ENCODE data around the gene MYRIP.

Gene MYRIP

GRCh38 chr3:40254491-40254890, 445.1 kb downstream of the MYRIP start:
- no peak for DNase-seq (ENCODE audit: low read depth)
- no peak for TF ChIP-seq CTCF (IDR thresholded peaks at IDR 0.05; ENCODE audit: control insufficient read depth, insufficient read depth, low read depth, low read length, missing control alignments)
- H3K4me3 ChIP-seq (ENCODE audit: control insufficient read depth, low read depth, low read length) = no peak overlapping the region

GRCh38 chr3:40254891-40255290, 445.5 kb downstream of the MYRIP start:
- no peak for TF ChIP-seq CTCF (IDR thresholded peaks at IDR 0.05; ENCODE audit: control insufficient read depth, insufficient read depth, low read depth, low read length, missing control alignments)
- no peak for DNase-seq (ENCODE audit: low read depth)
- no peak overlapping the region for H3K4me3 ChIP-seq (ENCODE audit: control insufficient read depth, low read depth, low read length)

GRCh38 chr3:40255532-40255931, 446.1 kb downstream of the MYRIP start:
- no peak for TF ChIP-seq CTCF (IDR thresholded peaks at IDR 0.05; ENCODE audit: control insufficient read depth, insufficient read depth, low read depth, low read length, missing control alignments)
- DNase-seq (ENCODE audit: low read depth) = no peak
- no peak overlapping the region for H3K4me3 ChIP-seq (ENCODE audit: control insufficient read depth, low read depth, low read length)

GRCh38 chr3:40258064-40258463, 448.7 kb downstream of the MYRIP start:
- no peak overlapping the region for H3K4me3 ChIP-seq (ENCODE audit: control insufficient read depth, low read depth, low read length)
- TF ChIP-seq CTCF (IDR thresholded peaks at IDR 0.05; ENCODE audit: control insufficient read depth, insufficient read depth, low read depth, low read length, missing control alignments) = no peak

GRCh38 chr3:40258555-40258954, 449.1 kb downstream of the MYRIP start:
- no peak for TF ChIP-seq CTCF (IDR thresholded peaks at IDR 0.05; ENCODE audit: control insufficient read depth, insufficient read depth, low read depth, low read length, missing control alignments)
- peak; percentile 13 for DNase-seq (ENCODE audit: low read depth)
- H3K4me3 ChIP-seq (ENCODE audit: control insufficient read depth, low read depth, low read length) = no peak overlapping the region

More at GRCh38 chr3:40258064-40258463, 448.7 kb downstream of the MYRIP start:
- no peak for DNase-seq (ENCODE audit: low read depth)

- no peak for DNase-seq (ENCODE audit: low read depth)
- no peak for TF ChIP-seq CTCF (IDR thresholded peaks at IDR 0.05; ENCODE audit: control insufficient read depth, insufficient read depth, low read depth, low read length, missing control alignments)
- H3K4me3 ChIP-seq (ENCODE audit: control insufficient read depth, low read depth, low read length) = no peak overlapping the region
Measured at GRCh38 chr3:40262331-40262730, 452.9 kb downstream of the MYRIP start.

- no peak for DNase-seq (ENCODE audit: low read depth)
- no peak for TF ChIP-seq CTCF (IDR thresholded peaks at IDR 0.05; ENCODE audit: control insufficient read depth, insufficient read depth, low read depth, low read length, missing control alignments)
- no peak overlapping the region for H3K4me3 ChIP-seq (ENCODE audit: control insufficient read depth, low read depth, low read length)
Measured at GRCh38 chr3:40264451-40264850, 455.0 kb downstream of the MYRIP start.

Data from AG09309 (cell line).